ENCODE results near the gene LRRC27.

Gene LRRC27

GRCh38 chr10:132412316-132413192 is 80.6 kb downstream of the LRRC27 start:
- Histone ChIP-seq H3K9ac (ENCODE audit: low read depth in 1 of 2, low read length in 2 of 2) (peak overlapping the region in 1 of 2 donors; percentile 56), H3K36me3 (ENCODE audit: control insufficient read depth in 1 of 2, insufficient read depth in 2 of 2, low read length in 2 of 2) (peaks cover 0 to 6% of the 10 kb centered on the region in 2 donors), H3K27me3 (ENCODE audit: control insufficient read depth in 1 of 2, insufficient read depth in 2 of 2, low read length in 2 of 2) (no peaks in the 10 kb centered on the region), H3K9me3 (ENCODE audit: control insufficient read depth in 1 of 2, low read length in 2 of 2) (no peaks in the 10 kb centered on the region), H3K4me3 (ENCODE audit: low read depth in 1 of 2, low read length in 2 of 2) (no peak overlapping the region), H3K4me1 (ENCODE audit: control insufficient read depth in 1 of 2, insufficient read depth in 2 of 2, low read length in 2 of 2) (peaks cover 36 to 40% of the 10 kb centered on the region in 2 donors), H3K27ac (ENCODE audit: low read depth, low read length) (peak overlapping the region; percentile 66)

GRCh38 chr10:132413226-132414205 is 81.5 kb downstream of the LRRC27 start:
- Histone ChIP-seq H3K4me1 (ENCODE audit: control insufficient read depth in 1 of 2, insufficient read depth in 2 of 2, low read length in 2 of 2) (peaks cover 35 to 40% of the 10 kb centered on the region in 2 donors), H3K9me3 (ENCODE audit: control insufficient read depth in 1 of 2, low read length in 2 of 2) (no peaks in the 10 kb centered on the region), H3K4me3 (ENCODE audit: low read depth in 1 of 2, low read length in 2 of 2) (no peak overlapping the region), H3K27me3 (ENCODE audit: control insufficient read depth in 1 of 2, insufficient read depth in 2 of 2, low read length in 2 of 2) (no peaks in the 10 kb centered on the region), H3K27ac (ENCODE audit: low read depth, low read length) (no peak overlapping the region), H3K9ac (ENCODE audit: low read depth in 1 of 2, low read length in 2 of 2) (no peak overlapping the region), H3K36me3 (ENCODE audit: control insufficient read depth in 1 of 2, insufficient read depth in 2 of 2, low read length in 2 of 2) (peaks cover 0 to 6% of the 10 kb centered on the region in 2 donors)

GRCh38 chr10:132414402-132415016 is 82.5 kb downstream of the LRRC27 start:
- no peak overlapping the region for H3K9ac ChIP-seq (ENCODE audit: low read depth in 1 of 2, low read length in 2 of 2)
- no peaks in the 10 kb centered on the region for H3K27me3 ChIP-seq (ENCODE audit: control insufficient read depth in 1 of 2, insufficient read depth in 2 of 2, low read length in 2 of 2)
- H3K9me3 ChIP-seq (ENCODE audit: control insufficient read depth in 1 of 2, low read length in 2 of 2): no peaks in the 10 kb centered on the region
- H3K4me1 ChIP-seq (ENCODE audit: control insufficient read depth in 1 of 2, insufficient read depth in 2 of 2, low read length in 2 of 2): peaks cover 36 to 41% of the 10 kb centered on the region in 2 donors
- peaks cover 0 to 6% of the 10 kb centered on the region in 2 donors for H3K36me3 ChIP-seq (ENCODE audit: control insufficient read depth in 1 of 2, insufficient read depth in 2 of 2, low read length in 2 of 2)
- H3K27ac ChIP-seq (ENCODE audit: low read depth, low read length): no peak overlapping the region
- H3K4me3 ChIP-seq (ENCODE audit: low read depth in 1 of 2, low read length in 2 of 2): no peak overlapping the region

GRCh38 chr10:132415255-132415654 is 83.3 kb downstream of the LRRC27 start:
- Histone ChIP-seq H3K27me3 (ENCODE audit: control insufficient read depth in 1 of 2, insufficient read depth in 2 of 2, low read length in 2 of 2) (no peaks in the 10 kb centered on the region), H3K36me3 (ENCODE audit: control insufficient read depth in 1 of 2, insufficient read depth in 2 of 2, low read length in 2 of 2) (peaks cover 0 to 6% of the 10 kb centered on the region in 2 donors), H3K4me1 (ENCODE audit: control insufficient read depth in 1 of 2, insufficient read depth in 2 of 2, low read length in 2 of 2) (peaks cover 36 to 48% of the 10 kb centered on the region in 2 donors), H3K27ac (ENCODE audit: low read depth, low read length) (no peak overlapping the region), H3K4me3 (ENCODE audit: low read depth in 1 of 2, low read length in 2 of 2) (no peak overlapping the region), H3K9me3 (ENCODE audit: control insufficient read depth in 1 of 2, low read length in 2 of 2) (no peaks in the 10 kb centered on the region), H3K9ac (ENCODE audit: low read depth in 1 of 2, low read length in 2 of 2) (no peak overlapping the region)

GRCh38 chr10:132415956-132416355 is 84.0 kb downstream of the LRRC27 start:
- Histone ChIP-seq H3K4me1 (ENCODE audit: control insufficient read depth in 1 of 2, insufficient read depth in 2 of 2, low read length in 2 of 2) (peaks cover 39 to 52% of the 10 kb centered on the region in 2 donors), H3K27ac (ENCODE audit: low read depth, low read length) (no peak overlapping the region), H3K9me3 (ENCODE audit: control insufficient read depth in 1 of 2, low read length in 2 of 2) (no peaks in the 10 kb centered on the region), H3K36me3 (ENCODE audit: control insufficient read depth in 1 of 2, insufficient read depth in 2 of 2, low read length in 2 of 2) (peaks cover 0 to 6% of the 10 kb centered on the region in 2 donors), H3K4me3 (ENCODE audit: low read depth in 1 of 2, low read length in 2 of 2) (no peak overlapping the region), H3K9ac (ENCODE audit: low read depth in 1 of 2, low read length in 2 of 2) (no peak overlapping the region), H3K27me3 (ENCODE audit: control insufficient read depth in 1 of 2, insufficient read depth in 2 of 2, low read length in 2 of 2) (no peaks in the 10 kb centered on the region)

GRCh38 chr10:132416566-132417256 is 84.7 kb downstream of the LRRC27 start:
- Histone ChIP-seq H3K4me1 (ENCODE audit: control insufficient read depth in 1 of 2, insufficient read depth in 2 of 2, low read length in 2 of 2) (peaks cover 34 to 52% of the 10 kb centered on the region in 2 donors), H3K9me3 (ENCODE audit: control insufficient read depth in 1 of 2, low read length in 2 of 2) (no peaks in the 10 kb centered on the region), H3K4me3 (ENCODE audit: low read depth in 1 of 2, low read length in 2 of 2) (no peak overlapping the region), H3K27ac (ENCODE audit: low read depth, low read length) (no peak overlapping the region), H3K36me3 (ENCODE audit: control insufficient read depth in 1 of 2, insufficient read depth in 2 of 2, low read length in 2 of 2) (peaks cover 0 to 6% of the 10 kb centered on the region in 2 donors), H3K9ac (ENCODE audit: low read depth in 1 of 2, low read length in 2 of 2) (no peak overlapping the region), H3K27me3 (ENCODE audit: control insufficient read depth in 1 of 2, insufficient read depth in 2 of 2, low read length in 2 of 2) (no peaks in the 10 kb centered on the region)

- no peak overlapping the region for H3K27ac ChIP-seq (ENCODE audit: low read depth, low read length)
- no peaks in the 10 kb centered on the region for H3K9me3 ChIP-seq (ENCODE audit: control insufficient read depth in 1 of 2, low read length in 2 of 2)
- no peak overlapping the region for H3K4me3 ChIP-seq (ENCODE audit: low read depth in 1 of 2, low read length in 2 of 2)
- H3K9ac ChIP-seq (ENCODE audit: low read depth in 1 of 2, low read length in 2 of 2): no peak overlapping the region
- peaks cover 0 to 6% of the 10 kb centered on the region in 2 donors for H3K36me3 ChIP-seq (ENCODE audit: control insufficient read depth in 1 of 2, insufficient read depth in 2 of 2, low read length in 2 of 2)
- H3K27me3 ChIP-seq (ENCODE audit: control insufficient read depth in 1 of 2, insufficient read depth in 2 of 2, low read length in 2 of 2): no peaks in the 10 kb centered on the region
- H3K4me1 ChIP-seq (ENCODE audit: control insufficient read depth in 1 of 2, insufficient read depth in 2 of 2, low read length in 2 of 2): peaks cover 34 to 53% of the 10 kb centered on the region in 2 donors
Observed at GRCh38 chr10:132417257-132417910, 85.4 kb downstream of the LRRC27 start.

- Histone ChIP-seq H3K27me3 (ENCODE audit: control insufficient read depth in 1 of 2, insufficient read depth in 2 of 2, low read length in 2 of 2) (no peaks in the 10 kb centered on the region), H3K4me1 (ENCODE audit: control insufficient read depth in 1 of 2, insufficient read depth in 2 of 2, low read length in 2 of 2) (peaks cover 36 to 55% of the 10 kb centered on the region in 2 donors), H3K9me3 (ENCODE audit: control insufficient read depth in 1 of 2, low read length in 2 of 2) (no peaks in the 10 kb centered on the region), H3K9ac (ENCODE audit: low read depth in 1 of 2, low read length in 2 of 2) (peak overlapping the region in 1 of 2 donors; percentile 65), H3K36me3 (ENCODE audit: control insufficient read depth in 1 of 2, insufficient read depth in 2 of 2, low read length in 2 of 2) (peaks cover 0 to 6% of the 10 kb centered on the region in 2 donors), H3K4me3 (ENCODE audit: low read depth in 1 of 2, low read length in 2 of 2) (no peak overlapping the region), H3K27ac (ENCODE audit: low read depth, low read length) (no peak overlapping the region)
Observed at GRCh38 chr10:132417957-132418441, 86.0 kb downstream of the LRRC27 start.

Data from duodenal mucosa (tissue), 2 donors.